Mammary epithelial cell (primary cell): Measurements from ENCODE around the gene TMEM101.

Experiments
- CTCF ChIP-seq, 2 donors: IDR thresholded peaks in 1 of 2; conservative IDR thresholded peaks in 1 of 2; 2 replicates each; pipeline ENCODE4 v1.5.1; 2011 to 2012; ENCODE audit warnings: inconsistent platforms in 2 of 2, low read length in 2 of 2, mild to moderate bottlenecking in 2 of 2, control low read depth in 1 of 2, low read depth in 1 of 2; ENCODE audit not compliant: insufficient read depth in 1 of 2; ENCODE audit errors: extremely low read depth in 1 of 2
- EZH2 ChIP-seq: IDR thresholded peaks from 2 replicates; pipeline ENCODE4 v1.6.1; 2012; ENCODE audit warnings: low read length, inconsistent platforms, borderline replicate concordance

GRCh38 chr17:44012391-44012790 is 2.4 kb downstream of the TMEM101 start:
- TF ChIP-seq CTCF (conservative IDR thresholded peaks at IDR 0.05 in 1 of 2, IDR thresholded peaks at IDR 0.05 in 1 of 2; ENCODE audit: extremely low read depth in 1 of 2, insufficient read depth in 1 of 2, low read depth in 1 of 2, low read length in 2 of 2), result no peak
- TF ChIP-seq EZH2, result no peak
